Neuronal stem cell (in vitro differentiated cells): ENCODE results near the gene KRT75.

Experiments
- DNase-seq: peaks from one replicate; pipeline ENCODE4 v3.0.0-alpha.2; 2013; ENCODE audit warnings: low spot score
- H2AFZ ChIP-seq: one replicate; pipeline ENCODE4 v1.6.1; 2013; ENCODE audit warnings: mild to moderate bottlenecking, low read length, inconsistent platforms
- H2AK5ac ChIP-seq: 2 replicates; pipeline ENCODE4 v1.6.1; 2013; ENCODE audit warnings: low read depth, mild to moderate bottlenecking, inconsistent platforms, low read length, moderate library complexity, mixed read lengths
- H2BK120ac ChIP-seq: 2 replicates; pipeline ENCODE4 v1.6.1; 2013; ENCODE audit warnings: low read depth, mild to moderate bottlenecking, inconsistent platforms, low read length, moderate library complexity, mixed read lengths
- H2BK12ac ChIP-seq: one replicate; pipeline ENCODE4 v1.6.1; 2013; ENCODE audit warnings: low read length, inconsistent platforms
- H2BK15ac ChIP-seq: 2 replicates; pipeline ENCODE4 v1.6.1; 2013; ENCODE audit warnings: mild to moderate bottlenecking, low read length, inconsistent platforms, mixed read lengths
- H2BK5ac ChIP-seq: one replicate; pipeline ENCODE4 v1.6.1; 2013; ENCODE audit warnings: inconsistent platforms, mild to moderate bottlenecking, low read length, moderate library complexity
- H3K14ac ChIP-seq: one replicate; pipeline ENCODE4 v1.6.1; 2013; ENCODE audit warnings: low read length, inconsistent platforms
- H3K18ac ChIP-seq: 2 replicates; pipeline ENCODE4 v1.6.1; 2013; ENCODE audit warnings: low read length, inconsistent platforms
- H3K23ac ChIP-seq: 2 replicates; pipeline ENCODE4 v1.6.1; 2013; ENCODE audit warnings: low read depth, mild to moderate bottlenecking, mixed read lengths, low read length, inconsistent platforms; ENCODE audit not compliant: poor library complexity
- H3K27ac ChIP-seq: replicated peaks from 3 replicates; pipeline ENCODE4 v1.5.1; 2013; ENCODE audit warnings: low read length, inconsistent platforms
- H3K27me3 ChIP-seq, 3 experiments: 2 replicates each; pipeline ENCODE4 v1.6.1; 2013; ENCODE audit warnings: low read length in 3 of 3, mild to moderate bottlenecking in 2 of 3, inconsistent platforms in 1 of 3, low read depth in 1 of 3, mixed read lengths in 1 of 3, moderate library complexity in 1 of 3; ENCODE audit not compliant: control insufficient read depth in 3 of 3, insufficient read depth in 3 of 3
- H3K36me3 ChIP-seq, 2 donors: replicated peaks in 1 of 2; 2 replicates each; pipeline ENCODE4 v1.6.1; 2013; ENCODE audit warnings: low read length in 2 of 2; ENCODE audit not compliant: control insufficient read depth in 2 of 2, insufficient read depth in 2 of 2
- H3K4ac ChIP-seq: 2 replicates; pipeline ENCODE4 v1.6.1; 2013; ENCODE audit warnings: inconsistent platforms, mild to moderate bottlenecking, low read length, moderate library complexity
- H3K4me1 ChIP-seq, 2 donors: 1 replicate in 1 of 2; 2 replicates in 1 of 2; pipeline ENCODE4 v1.6.1; 2013; ENCODE audit warnings: low read length in 2 of 2, low read depth in 1 of 2; ENCODE audit not compliant: control insufficient read depth in 2 of 2, insufficient read depth in 1 of 2
- H3K4me2 ChIP-seq: one replicate; pipeline ENCODE4 v1.6.1; 2013; ENCODE audit warnings: mild to moderate bottlenecking, low read length, inconsistent platforms; ENCODE audit not compliant: insufficient read depth, poor library complexity, severe bottlenecking
- H3K4me3 ChIP-seq, 2 donors: 2 replicates each; pipeline ENCODE4 v1.5.1; 2013; ENCODE audit warnings: low read length in 2 of 2, mild to moderate bottlenecking in 2 of 2, inconsistent platforms in 1 of 2, moderate library complexity in 1 of 2
- H3K79me1 ChIP-seq: one replicate; pipeline ENCODE4 v1.6.1; 2013; ENCODE audit warnings: low read depth, mild to moderate bottlenecking, inconsistent platforms, low read length, moderate library complexity
- H3K9ac ChIP-seq: one replicate; pipeline ENCODE4 v1.6.1; 2013; ENCODE audit warnings: mild to moderate bottlenecking, low read depth, low read length, inconsistent platforms; ENCODE audit not compliant: poor library complexity
- H3K9me3 ChIP-seq, 2 donors: replicated peaks in 1 of 2; 2 replicates each; pipeline versions ENCODE3 to v1.6.1; 2013; ENCODE audit warnings: low read length in 2 of 2, mild to moderate bottlenecking in 2 of 2, inconsistent platforms in 1 of 2, low read depth in 1 of 2, mixed read lengths in 1 of 2, moderate library complexity in 1 of 2; ENCODE audit not compliant: control insufficient read depth in 2 of 2, insufficient read depth in 1 of 2
- H4K8ac ChIP-seq: one replicate; pipeline ENCODE4 v1.6.1; 2013; ENCODE audit warnings: low read depth, mild to moderate bottlenecking, inconsistent platforms, low read length, moderate library complexity
- H4K91ac ChIP-seq: one replicate; pipeline ENCODE4 v1.6.1; 2013; ENCODE audit warnings: low read length, low read depth, mild to moderate bottlenecking, inconsistent platforms; ENCODE audit not compliant: poor library complexity
- WGBS, 2 donors: extraction: QIAGEN DNeasy Blood & Tissue Kit; methylation state at CpG; one replicate each; pipeline ENCODE4 v1.1.7; 2013; ENCODE audit warnings: missing lambda C conversion rate in 2 of 2, mixed read lengths in 1 of 2; ENCODE audit not compliant: insufficient read length in 2 of 2, insufficient replicate concordance in 1 of 2; ENCODE audit errors: extremely low coverage in 2 of 2; 5-methylcytosine and 5-hydroxymethylcytosine counted together

The KRT75 gene

DNA sequence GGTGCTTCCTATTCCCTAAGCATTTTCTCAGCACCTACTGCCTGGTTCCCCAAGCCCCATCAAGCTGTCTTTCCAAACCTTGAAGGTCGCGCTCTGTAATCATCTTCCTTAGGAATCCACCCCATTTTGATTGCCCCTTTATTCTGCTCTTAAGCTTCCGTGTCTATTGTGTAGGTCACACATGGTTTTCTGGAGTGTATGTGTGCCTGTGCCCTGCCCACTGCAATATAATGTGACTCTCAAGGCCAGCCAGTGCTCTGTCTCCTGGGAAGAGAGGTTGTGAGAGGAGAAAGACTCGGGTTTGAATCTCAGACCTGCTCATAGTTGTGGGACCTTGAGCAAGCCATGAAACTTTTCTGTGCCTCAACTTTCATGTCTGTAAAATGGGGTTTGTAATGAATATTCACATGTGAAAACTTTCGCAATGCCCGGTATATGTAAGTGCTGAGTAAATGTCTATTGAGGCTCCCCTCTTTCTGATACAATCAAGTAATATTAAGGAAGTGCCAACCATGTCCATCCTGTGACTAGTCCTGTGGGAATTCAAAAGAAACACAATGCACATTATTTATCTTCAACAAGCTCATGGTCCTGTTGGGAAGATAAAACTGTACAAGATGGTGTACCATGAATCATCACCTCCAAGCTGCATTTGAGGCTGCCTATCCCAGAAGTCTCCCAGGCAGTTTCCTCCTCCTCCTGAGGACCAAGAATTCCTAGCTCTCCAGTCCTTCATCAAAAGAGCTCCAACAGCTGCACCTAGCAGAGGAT lies 774 bp upstream of the KRT75 start:
- no peak overlapping the region for H2AFZ ChIP-seq
- H4K91ac ChIP-seq, result no peak overlapping the region
- H3K9ac ChIP-seq, result no peak overlapping the region
- peaks cover 0 to 2% of the 10 kb centered on the region in 2 donors for H3K4me1 ChIP-seq
- H3K4me2 ChIP-seq, result no peak overlapping the region
- no peaks in the 10 kb centered on the region for H3K27me3 ChIP-seq
- H3K9me3 ChIP-seq, result no peaks in the 10 kb centered on the region
- no peak overlapping the region for H2BK12ac ChIP-seq
- H2AK5ac ChIP-seq, result no peak overlapping the region
- H4K8ac ChIP-seq, result no peak overlapping the region
- no peaks in the 10 kb centered on the region for H3K79me1 ChIP-seq
- H2BK5ac ChIP-seq, result no peak overlapping the region
- no peak overlapping the region for H3K27ac ChIP-seq
- H3K18ac ChIP-seq, result no peak overlapping the region
- DNase-seq, result no peak
- H2BK15ac ChIP-seq, result no peak overlapping the region
- no peak overlapping the region for H3K4me3 ChIP-seq
- H2BK120ac ChIP-seq, result no peak overlapping the region
- no CpG with 5 or more reads among the region's 6 CpGs for WGBS, 2 donors
- H3K4ac ChIP-seq, result no peak overlapping the region
- no peaks in the 10 kb centered on the region for H3K36me3 ChIP-seq
- no peak overlapping the region for H3K14ac ChIP-seq
- H3K23ac ChIP-seq, result no peak overlapping the region

DNA sequence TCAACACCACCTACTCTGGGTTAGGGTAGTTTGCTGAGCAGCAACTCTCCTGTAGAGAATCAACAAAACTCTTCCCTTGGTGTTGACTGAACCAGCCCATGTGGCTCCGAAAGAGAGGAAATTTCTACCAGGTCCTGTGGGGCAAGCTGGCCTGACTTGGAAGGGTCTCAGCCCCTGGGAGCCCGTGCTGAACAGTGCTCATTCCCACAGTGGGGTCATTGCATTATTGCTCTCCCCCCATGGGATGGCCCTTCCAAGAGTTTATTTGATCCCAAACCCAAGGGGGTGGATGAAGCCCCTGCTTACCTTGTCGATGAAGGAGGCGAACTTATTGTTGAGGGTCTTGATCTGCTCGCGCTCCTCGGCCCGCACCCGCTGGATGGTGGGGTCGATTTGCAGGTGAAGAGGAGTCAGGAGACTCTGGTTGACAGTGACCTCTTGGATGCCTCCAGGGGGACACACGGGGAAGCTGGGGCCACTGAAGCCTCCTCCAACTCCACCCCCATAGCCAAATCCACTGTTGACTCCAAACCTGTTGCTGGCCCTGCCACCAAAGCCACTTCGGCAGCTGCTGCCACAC lies 580 bp downstream of the KRT75 start:
- Histone ChIP-seq H3K14ac (peak overlapping the region; percentile 3), H4K8ac (no peak overlapping the region), H2AFZ (no peak overlapping the region), H3K4me1 (peaks cover 0 to 2% of the 10 kb centered on the region in 2 donors), H4K91ac (no peak overlapping the region), H2BK5ac (no peak overlapping the region), H3K36me3 (no peaks in the 10 kb centered on the region), H3K9ac (no peak overlapping the region), H2BK120ac (no peak overlapping the region), H3K4me3 (no peak overlapping the region), H3K9me3 (no peaks in the 10 kb centered on the region), H2BK12ac (no peak overlapping the region), H3K27ac (no peak overlapping the region), H2AK5ac (peak overlapping the region; percentile 62), H3K23ac (no peak overlapping the region), H3K4me2 (no peak overlapping the region), H3K79me1 (no peaks in the 10 kb centered on the region), H3K4ac (no peak overlapping the region), H3K27me3 (no peaks in the 10 kb centered on the region), H3K18ac (peak overlapping the region; percentile 22), H2BK15ac (no peak overlapping the region)
- DNase-seq, result no peak
- WGBS, 2 donors, result no CpG with 5 or more reads among the region's 12 CpGs

DNA sequence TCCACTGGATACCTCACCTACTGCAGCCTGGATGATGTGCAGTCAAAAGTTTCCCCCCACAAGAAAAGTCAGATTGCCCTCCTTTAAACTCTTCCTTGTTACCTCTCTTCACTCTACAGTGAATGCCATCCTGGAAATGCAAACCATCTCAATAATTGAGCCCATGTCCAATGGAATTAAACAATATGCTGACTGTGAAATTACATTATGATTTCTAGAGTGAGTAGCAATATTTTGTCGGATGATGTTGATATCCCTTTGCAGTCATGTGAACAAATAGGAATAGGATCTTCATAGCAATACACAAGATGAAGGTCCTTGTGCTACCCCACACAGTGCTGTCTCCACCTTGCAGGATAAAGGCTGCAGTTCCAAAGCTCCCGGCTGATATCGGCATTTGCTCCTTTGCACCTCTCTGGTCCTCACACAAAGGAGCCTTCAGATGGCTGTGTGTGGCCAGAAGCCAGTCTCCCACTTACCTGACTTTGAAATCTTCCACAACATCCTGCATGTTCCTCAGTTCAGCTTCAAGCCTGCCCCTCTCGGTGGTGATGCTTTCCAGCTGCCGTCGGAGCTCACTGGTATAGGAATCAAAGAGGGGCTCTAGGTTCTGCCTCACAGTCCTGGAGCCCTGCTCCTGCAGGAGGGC lies 1.5 kb downstream of the KRT75 start:
- DNase-seq, result no peak
- Histone ChIP-seq H3K18ac (no peak overlapping the region), H2BK5ac (no peak overlapping the region), H3K4me2 (no peak overlapping the region), H2BK12ac (no peak overlapping the region), H3K4me1 (peaks cover 0 to 2% of the 10 kb centered on the region in 2 donors), H3K4ac (no peak overlapping the region), H3K4me3 (no peak overlapping the region), H3K14ac (no peak overlapping the region), H3K9ac (no peak overlapping the region), H3K23ac (no peak overlapping the region), H3K36me3 (no peaks in the 10 kb centered on the region), H3K27ac (no peak overlapping the region), H4K8ac (no peak overlapping the region), H4K91ac (no peak overlapping the region), H3K27me3 (no peaks in the 10 kb centered on the region), H2AK5ac (no peak overlapping the region), H2BK120ac (no peak overlapping the region), H2AFZ (no peak overlapping the region), H3K79me1 (no peaks in the 10 kb centered on the region), H3K9me3 (no peaks in the 10 kb centered on the region), H2BK15ac (no peak overlapping the region)
- WGBS, 2 donors, result no CpG with 5 or more reads among the region's 6 CpGs

DNA sequence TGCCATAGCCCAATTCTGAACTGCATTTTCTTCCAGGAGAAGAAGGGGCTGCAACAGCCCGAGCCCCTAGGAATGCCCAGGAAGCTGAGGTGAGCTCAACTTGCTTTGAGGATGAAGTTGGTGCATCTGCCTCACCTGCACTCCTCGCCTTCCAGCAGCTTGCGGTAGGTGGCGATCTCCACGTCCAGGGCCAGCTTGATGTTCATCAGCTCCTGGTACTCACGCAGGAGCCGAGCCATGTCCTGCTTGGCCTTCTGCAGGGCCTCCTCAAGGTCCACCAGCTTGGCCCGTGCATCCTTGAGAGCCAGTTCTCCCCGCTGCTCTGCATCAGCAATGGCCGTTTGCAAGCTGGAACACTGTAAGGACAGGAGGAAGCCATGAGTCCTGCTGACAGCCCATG lies 6.0 kb downstream of the KRT75 start:
- Histone ChIP-seq H2AK5ac (no peak overlapping the region), H2BK12ac (no peak overlapping the region), H3K4me1 (peaks cover 0 to 5% of the 10 kb centered on the region in 2 donors), H3K27ac (no peak overlapping the region), H3K9me3 (no peaks in the 10 kb centered on the region), H3K36me3 (no peaks in the 10 kb centered on the region), H3K18ac (peak overlapping the region; percentile 38), H2BK5ac (no peak overlapping the region), H3K23ac (no peak overlapping the region), H3K4me3 (no peak overlapping the region), H3K4ac (no peak overlapping the region), H2BK15ac (no peak overlapping the region), H3K9ac (no peak overlapping the region), H3K27me3 (peaks cover 0 to 4% (median 0%) of the 10 kb centered on the region in 3 experiments), H4K8ac (no peak overlapping the region), H3K4me2 (no peak overlapping the region), H3K79me1 (no peaks in the 10 kb centered on the region), H4K91ac (no peak overlapping the region), H3K14ac (no peak overlapping the region), H2AFZ (no peak overlapping the region), H2BK120ac (no peak overlapping the region)
- WGBS, 2 donors, result no CpG with 5 or more reads among the region's 10 CpGs
- DNase-seq, result no peak
